Progenitor cell of endocrine pancreas (in vitro differentiated cells): ENCODE results near the gene LDHB. TPM values are rescaled to one million over a fixed set of nuclear protein-coding genes. Genes with fewer than 3 reads are reported as not detected.
"Not testable (repeated sequence)": the region's sequence is repeated elsewhere in the genome, so short reads cannot be mapped to it uniquely, and the experiment has no call there.

ENCODE experiments used
- DNase-seq: peaks from one replicate; pipeline ENCODE4 v3.0.0; 2021; ENCODE audit warnings: low spot score; ENCODE audit not compliant: unreplicated experiment
- H3K27ac Mint-ChIP-seq: 2 replicates; pipeline ENCODE4 v1.8.0; 2021; ENCODE audit warnings: mild to moderate bottlenecking, moderate library complexity, mixed read lengths
- H3K27me3 Mint-ChIP-seq: 2 replicates; pipeline ENCODE4 v1.8.0; 2021; ENCODE audit warnings: mixed read lengths
- H3K36me3 Mint-ChIP-seq: 2 replicates; pipeline ENCODE4 v1.8.0; 2022; ENCODE audit warnings: mixed read lengths; ENCODE audit not compliant: insufficient read depth
- H3K4me1 Mint-ChIP-seq: 2 replicates; pipeline ENCODE4 v1.8.0; 2021; ENCODE audit warnings: low read depth, mixed read lengths
- H3K4me3 Mint-ChIP-seq: 2 replicates; pipeline ENCODE4 v1.8.0; 2021; ENCODE audit warnings: low read depth, mild to moderate bottlenecking, moderate library complexity, mixed read lengths
- H3K9me3 Mint-ChIP-seq: 2 replicates; pipeline ENCODE4 v1.8.0; 2021; ENCODE audit warnings: low read depth, mixed read lengths
- CTCF ChIP-seq: fragments of 200-600 bp; sonication (generic); IDR thresholded peaks from one replicate; pipeline ENCODE4 v1.5.0; 2021; ENCODE audit warnings: antibody characterized with exemption, mild to moderate bottlenecking; ENCODE audit not compliant: unreplicated experiment
- total RNA-seq: library from RNA; stranded (reverse); gene quantifications from 2 replicates; pipeline ENCODE4 v1.2.1, GENCODE V29; 2021

The LDHB gene
- total RNA-seq, 1 donor from 2014 or later = 1,628 TPM

GRCh38 chr12:21651821-21652220, 5.8 kb downstream of the LDHB start:
- no peak overlapping the region for H3K27ac Mint-ChIP-seq
- peaks cover 78% of the 10 kb centered on the region for H3K4me1 Mint-ChIP-seq
- no peaks in the 10 kb centered on the region for H3K27me3 Mint-ChIP-seq
- H3K36me3 Mint-ChIP-seq = peaks cover 54% of the 10 kb centered on the region
- no peaks in the 10 kb centered on the region for H3K9me3 Mint-ChIP-seq
- no peak for DNase-seq
- TF ChIP-seq CTCF = no peak
- H3K4me3 Mint-ChIP-seq = no peak overlapping the region

- Mint-ChIP-seq H3K4me3 (peak overlapping the region; percentile 7), H3K27me3 (no peaks in the 10 kb centered on the region), H3K9me3 (no peaks in the 10 kb centered on the region), H3K27ac (peak overlapping the region; percentile 72), H3K36me3 (peaks cover 58% of the 10 kb centered on the region), H3K4me1 (peaks cover 79% of the 10 kb centered on the region)
- no peak for TF ChIP-seq CTCF
- no peak for DNase-seq
These were observed 6.6 kb downstream of the LDHB start for GRCh38 chr12:21650997-21651396.

- no peak for DNase-seq
- no peaks in the 10 kb centered on the region for H3K9me3 Mint-ChIP-seq
- no peak for TF ChIP-seq CTCF
- H3K27ac Mint-ChIP-seq = peak overlapping the region; percentile 76
- H3K27me3 Mint-ChIP-seq = no peaks in the 10 kb centered on the region
- no peak overlapping the region for H3K4me3 Mint-ChIP-seq
- H3K36me3 Mint-ChIP-seq = peaks cover 66% of the 10 kb centered on the region
- H3K4me1 Mint-ChIP-seq = peaks cover 80% of the 10 kb centered on the region
These were observed 8.6 kb downstream of the LDHB start for GRCh38 chr12:21649034-21649433.

GRCh38 chr12:21648378-21648777, 9.3 kb downstream of the LDHB start:
- H3K27me3 Mint-ChIP-seq = no peaks in the 10 kb centered on the region
- peak overlapping the region; percentile 76 for H3K27ac Mint-ChIP-seq
- peaks cover 69% of the 10 kb centered on the region for H3K36me3 Mint-ChIP-seq

GRCh38 chr12:21647179-21647578, 10.5 kb downstream of the LDHB start:
- Mint-ChIP-seq H3K27me3 (no peaks in the 10 kb centered on the region), H3K27ac (peak overlapping the region; percentile 66), H3K4me3 (no peak overlapping the region), H3K36me3 (peaks cover 72% of the 10 kb centered on the region), H3K4me1 (peaks cover 80% of the 10 kb centered on the region), H3K9me3 (no peaks in the 10 kb centered on the region)
- no peak for TF ChIP-seq CTCF
- no peak for DNase-seq

More at GRCh38 chr12:21648378-21648777, 9.3 kb downstream of the LDHB start:
- Mint-ChIP-seq H3K9me3 (no peaks in the 10 kb centered on the region), H3K4me1 (peaks cover 82% of the 10 kb centered on the region), H3K4me3 (no peak overlapping the region)
- no peak for DNase-seq
- TF ChIP-seq CTCF = no peak

- DNase-seq, H3K27me3 Mint-ChIP-seq: not testable (repeated sequence)
- Mint-ChIP-seq H3K9me3 (peaks cover 12% of the 10 kb centered on the region), H3K4me3 (peak overlapping the region; percentile 58), H3K4me1 (peaks cover 70% of the 10 kb centered on the region), H3K36me3 (peaks cover 76% of the 10 kb centered on the region), H3K27ac (peak overlapping the region; percentile 97)
These were observed 12.6 kb downstream of the LDHB start for GRCh38 chr12:21645041-21645500.
